Measurements from ENCODE around the gene SLC35F4.

DNA sequence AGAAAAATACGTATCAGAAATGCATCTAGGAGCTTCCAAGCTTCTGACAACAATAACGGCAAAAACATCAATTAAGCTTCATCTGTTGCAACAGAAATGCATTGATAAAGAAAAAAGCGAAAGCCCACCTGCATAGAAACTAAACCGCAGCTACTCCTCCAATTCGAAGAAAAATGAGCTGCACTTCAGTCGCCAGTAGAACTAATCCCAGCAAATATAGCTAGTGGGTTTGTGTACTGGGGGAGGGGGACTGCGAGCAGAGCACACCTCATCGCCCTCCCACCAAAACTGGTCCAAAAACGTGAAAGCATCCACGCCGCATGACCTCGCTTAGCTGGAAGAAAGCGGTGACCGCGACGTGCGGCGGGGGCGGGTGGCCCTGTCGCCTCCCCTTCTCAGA is 1.2 kb downstream of the SLC35F4 start:
- TF ChIP-seq YY1 (IDR thresholded peaks at IDR 0.05; ENCODE audit: low read depth) (no peak), REST (IDR thresholded peaks at IDR 0.05; ENCODE audit: low read depth) (no peak), CEBPB (IDR thresholded peaks at IDR 0.05) (no peak), TAF1 (IDR thresholded peaks at IDR 0.05; ENCODE audit: low read depth) (no peak), TEAD4 (IDR thresholded peaks at IDR 0.05) (no peak), EGR1 (IDR thresholded peaks at IDR 0.05) (no peak), RAD21 (IDR thresholded peaks at IDR 0.05; ENCODE audit: low read depth) (no peak), CREB1 (IDR thresholded peaks at IDR 0.05; ENCODE audit: low read depth) (no peak), ZBTB7A (IDR thresholded peaks at IDR 0.05; ENCODE audit: low read depth) (no peak)
- TF ChIP-seq, protein P1, sequence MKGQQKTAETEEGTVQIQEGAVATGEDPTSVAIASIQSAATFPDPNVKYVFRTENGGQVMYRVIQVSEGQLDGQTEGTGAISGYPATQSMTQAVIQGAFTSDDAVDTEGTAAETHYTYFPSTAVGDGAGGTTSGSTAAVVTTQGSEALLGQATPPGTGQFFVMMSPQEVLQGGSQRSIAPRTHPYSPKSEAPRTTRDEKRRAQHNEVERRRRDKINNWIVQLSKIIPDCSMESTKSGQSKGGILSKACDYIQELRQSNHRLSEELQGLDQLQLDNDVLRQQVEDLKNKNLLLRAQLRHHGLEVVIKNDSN (IDR thresholded peaks at IDR 0.05) = no peak

Data from Ishikawa (cell line).